Measurements from ENCODE around the gene STK40.

Gene STK40

GRCh38 chr1:36300526-36300925 is 85.2 kb downstream of the STK40 start:
- Histone ChIP-seq H3K9me3 (ENCODE audit: control insufficient read depth, insufficient read depth, low read depth, low read length) (no peaks in the 10 kb centered on the region), H3K9ac (ENCODE audit: low read length) (no peak overlapping the region), H3K4me1 (ENCODE audit: control insufficient read depth, insufficient read depth, low read length) (peaks cover 5% of the 10 kb centered on the region), H3K4me3 (ENCODE audit: low read depth, low read length) (no peak overlapping the region), H3K36me3 (ENCODE audit: control insufficient read depth, insufficient read depth, low read length) (peaks cover 88% of the 10 kb centered on the region), H3K27ac (ENCODE audit: low read depth, low read length) (no peak overlapping the region), H3K27me3 (ENCODE audit: control insufficient read depth, insufficient read depth, low read length) (no peaks in the 10 kb centered on the region)

GRCh38 chr1:36298640-36299039 is 87.1 kb downstream of the STK40 start:
- no peaks in the 10 kb centered on the region for H3K4me1 ChIP-seq (ENCODE audit: control insufficient read depth, insufficient read depth, low read length)
- H3K9me3 ChIP-seq (ENCODE audit: control insufficient read depth, insufficient read depth, low read depth, low read length), result no peaks in the 10 kb centered on the region
- no peaks in the 10 kb centered on the region for H3K27me3 ChIP-seq (ENCODE audit: control insufficient read depth, insufficient read depth, low read length)
- H3K4me3 ChIP-seq (ENCODE audit: low read depth, low read length), result no peak overlapping the region
- H3K36me3 ChIP-seq (ENCODE audit: control insufficient read depth, insufficient read depth, low read length), result peaks cover 93% of the 10 kb centered on the region
- no peak overlapping the region for H3K27ac ChIP-seq (ENCODE audit: low read depth, low read length)
- H3K9ac ChIP-seq (ENCODE audit: low read length), result no peak overlapping the region

- H3K27ac ChIP-seq (ENCODE audit: low read depth, low read length), result no peak overlapping the region
- H3K36me3 ChIP-seq (ENCODE audit: control insufficient read depth, insufficient read depth, low read length), result peaks cover 91% of the 10 kb centered on the region
- no peak overlapping the region for H3K9ac ChIP-seq (ENCODE audit: low read length)
- no peak overlapping the region for H3K4me3 ChIP-seq (ENCODE audit: low read depth, low read length)
- H3K9me3 ChIP-seq (ENCODE audit: control insufficient read depth, insufficient read depth, low read depth, low read length), result no peaks in the 10 kb centered on the region
- H3K27me3 ChIP-seq (ENCODE audit: control insufficient read depth, insufficient read depth, low read length), result no peaks in the 10 kb centered on the region
- H3K4me1 ChIP-seq (ENCODE audit: control insufficient read depth, insufficient read depth, low read length), result no peaks in the 10 kb centered on the region
Observed at GRCh38 chr1:36297062-36297461, 88.7 kb downstream of the STK40 start.

- Histone ChIP-seq H3K4me3 (ENCODE audit: low read depth, low read length) (no peak overlapping the region), H3K9ac (ENCODE audit: low read length) (no peak overlapping the region), H3K36me3 (ENCODE audit: control insufficient read depth, insufficient read depth, low read length) (peaks cover 91% of the 10 kb centered on the region), H3K4me1 (ENCODE audit: control insufficient read depth, insufficient read depth, low read length) (no peaks in the 10 kb centered on the region), H3K9me3 (ENCODE audit: control insufficient read depth, insufficient read depth, low read depth, low read length) (no peaks in the 10 kb centered on the region), H3K27me3 (ENCODE audit: control insufficient read depth, insufficient read depth, low read length) (no peaks in the 10 kb centered on the region), H3K27ac (ENCODE audit: low read depth, low read length) (no peak overlapping the region)
Observed at GRCh38 chr1:36295390-36295789, 90.3 kb downstream of the STK40 start.

Measured in HUES6 (cell line).